AML-193 (cell line): Measurements from ENCODE around the gene GLI3.

ENCODE experiments used
- DNase-seq, 2 experiments: peaks; one replicate each; lab custom pipeline; 2025; lab: John Stamatoyannopoulos, UW

The GLI3 gene

DNA sequence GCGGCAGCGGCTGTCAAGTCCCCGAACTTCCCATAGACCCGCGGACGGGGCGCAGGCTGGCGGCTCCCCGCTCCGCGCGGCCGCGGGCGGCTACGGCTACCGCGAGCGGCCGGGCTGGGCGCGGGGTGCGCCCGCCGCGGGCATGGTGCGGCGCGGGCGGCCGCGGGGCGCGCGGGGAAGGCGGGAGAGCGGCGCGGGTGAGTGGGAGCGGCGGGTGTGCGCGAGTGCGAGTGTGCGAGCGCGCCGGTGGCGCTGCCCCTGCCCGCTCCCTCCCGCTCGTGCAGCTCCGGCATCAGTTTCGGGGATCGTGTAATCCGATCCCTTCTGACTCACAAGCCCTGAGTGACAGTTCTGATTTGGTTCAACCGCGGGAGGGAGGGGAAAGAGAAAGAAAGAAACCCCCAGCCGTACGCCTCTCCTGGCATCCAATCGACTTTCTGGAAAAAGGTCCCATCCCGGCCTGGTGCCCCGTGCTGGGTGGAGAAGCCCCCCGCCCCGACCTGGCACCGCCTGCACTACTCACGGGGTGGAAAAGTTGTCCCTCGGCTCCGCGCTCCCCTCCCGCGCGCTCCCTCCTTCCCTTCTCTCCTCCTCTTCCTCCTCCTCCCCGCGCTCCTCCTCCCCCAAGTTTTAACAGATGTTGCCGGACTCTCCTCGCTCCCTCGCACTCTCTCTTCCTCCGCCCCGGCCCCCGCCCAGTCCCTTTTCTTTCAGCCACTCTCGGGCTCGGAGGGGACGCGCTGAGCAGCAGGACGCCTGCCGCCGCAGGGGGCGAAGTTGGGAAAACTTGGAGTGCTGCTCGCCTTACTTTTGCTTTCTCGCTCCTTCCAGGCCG is at the start of gene GLI3:
GLI3 (minus strand) TSS at position 234 of the 835 bp plus-strand sequence. CDS start 13,956 bp downstream, outside the sequence.
- no peak for DNase-seq

DNA sequence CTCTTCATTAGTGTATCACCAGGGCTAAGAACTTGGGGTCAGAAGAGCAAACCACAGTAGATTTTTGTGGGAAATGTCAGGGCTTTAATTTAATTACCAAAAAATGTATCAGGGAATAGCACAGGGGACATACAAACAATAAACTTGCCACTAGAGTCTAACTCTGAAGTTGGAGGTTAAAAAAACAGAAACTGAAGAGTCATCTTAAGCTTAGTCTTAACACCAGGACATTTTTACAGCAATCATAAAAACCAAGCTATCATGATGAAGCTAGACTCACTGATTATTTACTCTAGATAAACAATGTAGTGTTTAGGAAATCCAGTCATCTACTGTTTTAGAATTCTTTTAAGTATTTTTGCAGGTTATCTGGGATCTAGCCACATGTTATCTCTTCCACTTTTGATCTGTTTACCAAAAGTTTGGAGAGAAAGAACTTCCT is 48.4 kb upstream of the GLI3 start:
- no peak for DNase-seq

- DNase-seq, result no peak
These were observed 46.5 kb upstream of the GLI3 start for GRCh38 chr7:42283553-42283952.

DNA sequence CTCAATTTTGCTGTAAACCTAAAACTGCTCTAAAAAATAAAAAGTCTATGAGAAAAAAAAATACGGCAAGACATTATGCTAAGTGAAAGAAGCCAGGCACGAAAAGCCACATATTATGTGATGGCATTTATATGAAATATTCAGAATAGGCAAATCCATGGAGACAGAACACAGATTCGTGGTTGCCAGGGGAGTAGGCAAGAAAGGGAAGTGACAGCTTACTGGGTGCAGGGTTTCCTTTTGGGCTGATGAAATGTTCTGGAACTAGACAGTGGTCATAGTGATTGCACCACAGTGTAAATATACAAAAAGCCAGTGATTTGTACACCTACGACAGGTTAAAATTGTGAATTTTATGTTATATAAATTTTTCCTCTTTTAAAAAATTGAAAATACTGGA is 41.3 kb upstream of the GLI3 start:
- no peak for DNase-seq

DNA sequence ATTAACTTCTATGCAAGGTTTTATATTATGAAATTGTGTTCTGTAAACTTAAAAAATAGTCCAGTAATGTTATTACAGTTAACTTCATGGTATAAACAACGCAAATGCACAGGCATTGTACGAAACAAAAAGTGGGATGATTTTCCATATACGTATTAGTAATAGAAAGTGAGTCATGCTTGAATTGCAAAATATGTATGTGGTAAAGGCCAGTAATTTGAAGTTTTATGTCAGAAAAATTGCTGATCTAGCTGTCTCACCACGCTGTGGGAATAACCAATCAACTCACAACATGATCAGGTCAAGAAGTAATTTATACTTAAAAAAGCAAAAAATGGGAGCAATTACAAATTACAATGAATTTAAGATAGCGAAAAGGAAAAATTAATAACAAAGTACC is 37.0 kb upstream of the GLI3 start:
- no peak for DNase-seq

- DNase-seq, result no peak
These were observed 36.0 kb upstream of the GLI3 start for GRCh38 chr7:42272793-42273665.

- DNase-seq, result no peak
These were observed 32.2 kb upstream of the GLI3 start for GRCh38 chr7:42269161-42269560.

- DNase-seq, result no peak
These were observed 27.7 kb upstream of the GLI3 start for GRCh38 chr7:42264702-42265101.

DNA sequence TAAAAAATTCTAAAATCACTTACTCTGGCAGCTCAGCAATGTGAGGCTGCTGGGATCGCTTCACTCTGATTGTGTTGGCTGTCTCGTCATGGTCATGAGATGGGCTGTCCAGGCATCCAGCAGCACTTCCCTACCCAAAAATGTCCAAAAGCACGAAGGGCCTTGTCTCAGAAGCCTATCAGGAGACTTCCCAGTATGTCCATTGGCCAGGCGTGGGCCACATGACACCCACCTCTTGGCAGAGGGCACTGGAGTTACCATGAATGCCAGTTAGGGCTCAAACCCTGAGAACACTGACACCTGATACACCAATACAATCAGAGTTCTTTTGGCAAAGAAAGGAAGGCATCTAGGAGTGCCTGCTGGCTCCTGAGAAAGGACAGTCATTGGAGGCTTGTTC is 27.0 kb upstream of the GLI3 start:
- no peak for DNase-seq

DNA sequence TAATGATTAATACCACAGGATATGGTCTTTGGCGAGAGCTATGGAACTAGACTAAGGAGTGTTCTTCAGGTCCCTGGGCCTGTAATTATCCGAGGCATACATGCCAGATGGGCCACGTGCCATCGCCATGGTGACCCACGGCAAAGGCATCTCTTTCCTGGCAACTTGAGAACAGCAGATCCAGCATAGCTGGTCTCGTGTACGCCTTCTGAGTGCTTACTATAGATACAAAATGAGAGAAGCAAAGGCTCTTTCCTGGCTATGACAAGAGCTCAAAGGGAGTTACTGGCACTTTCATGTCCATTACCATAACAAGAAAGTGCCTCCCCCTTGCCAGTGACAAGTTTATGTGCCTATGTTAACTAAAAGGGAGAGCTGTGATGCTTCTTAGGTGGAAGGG is 26.0 kb upstream of the GLI3 start:
- DNase-seq, result no peak

DNA sequence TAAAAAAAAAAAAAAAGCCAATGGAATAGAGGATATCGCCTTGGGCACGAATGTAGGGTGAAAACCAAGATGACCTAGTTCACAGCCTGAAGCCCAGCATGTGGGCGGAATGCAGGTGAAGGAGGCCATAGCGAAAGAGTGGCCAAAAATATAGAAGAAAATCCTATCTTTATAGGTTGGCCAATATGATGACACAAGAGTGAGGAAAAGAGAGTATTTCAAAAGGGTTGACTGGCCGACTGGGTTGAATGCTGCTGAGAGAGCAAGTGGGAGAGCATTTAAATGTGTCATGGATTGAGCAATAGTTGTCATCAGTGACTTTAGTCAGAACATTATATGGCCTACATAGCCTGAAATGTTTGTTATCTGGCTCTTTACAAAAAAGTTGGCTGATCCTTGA is 17.2 kb upstream of the GLI3 start:
- DNase-seq, result no peak

DNA sequence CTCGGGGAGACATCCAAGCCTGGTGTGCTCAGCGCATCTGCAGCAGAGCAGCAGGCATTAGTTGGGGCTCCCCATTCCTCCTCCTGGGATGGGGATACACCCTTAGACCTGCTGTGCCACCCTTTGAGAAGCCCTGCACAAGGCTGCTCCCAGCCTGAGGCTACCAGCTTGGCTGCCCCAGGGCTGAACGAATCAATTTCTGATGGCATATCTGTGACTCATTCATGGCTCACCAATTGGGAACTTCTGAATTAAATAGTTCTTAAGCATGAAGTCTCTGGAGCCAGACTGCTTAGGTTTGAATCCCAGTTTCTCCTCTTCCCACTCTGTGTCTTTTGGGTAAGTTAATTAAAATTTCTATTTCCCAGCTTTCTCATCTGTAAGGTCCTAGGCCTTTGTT is 16.3 kb upstream of the GLI3 start:
- DNase-seq, result no peak

GRCh38 chr7:42250411-42250810 is 13.4 kb upstream of the GLI3 start:
- no peak for DNase-seq

DNA sequence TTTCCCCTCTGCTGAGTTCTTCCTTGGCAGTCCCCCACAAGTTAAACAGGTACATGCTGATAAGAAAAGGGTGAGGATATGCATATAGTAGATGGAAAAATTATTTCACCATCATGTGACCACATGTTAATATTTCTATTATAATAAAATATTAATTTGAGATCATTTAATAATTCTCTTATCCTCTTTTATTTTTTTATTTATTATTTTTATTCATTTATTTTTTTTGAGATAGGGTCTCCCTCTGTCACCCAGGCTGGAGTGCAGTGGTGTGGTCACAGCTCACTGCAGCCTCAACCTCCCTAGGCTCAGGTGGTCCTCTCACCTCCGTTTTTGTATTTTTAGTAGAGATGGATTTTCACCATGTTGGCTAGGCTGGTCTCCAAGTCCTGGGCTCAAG is 11.6 kb upstream of the GLI3 start:
- DNase-seq, result no peak

- no peak for DNase-seq
These were observed 10.3 kb upstream of the GLI3 start for GRCh38 chr7:42247301-42247700.

- no peak for DNase-seq
These were observed 7.8 kb upstream of the GLI3 start for GRCh38 chr7:42244828-42245227.

- no peak for DNase-seq
These were observed 5.4 kb upstream of the GLI3 start for GRCh38 chr7:42242381-42242780.

DNA sequence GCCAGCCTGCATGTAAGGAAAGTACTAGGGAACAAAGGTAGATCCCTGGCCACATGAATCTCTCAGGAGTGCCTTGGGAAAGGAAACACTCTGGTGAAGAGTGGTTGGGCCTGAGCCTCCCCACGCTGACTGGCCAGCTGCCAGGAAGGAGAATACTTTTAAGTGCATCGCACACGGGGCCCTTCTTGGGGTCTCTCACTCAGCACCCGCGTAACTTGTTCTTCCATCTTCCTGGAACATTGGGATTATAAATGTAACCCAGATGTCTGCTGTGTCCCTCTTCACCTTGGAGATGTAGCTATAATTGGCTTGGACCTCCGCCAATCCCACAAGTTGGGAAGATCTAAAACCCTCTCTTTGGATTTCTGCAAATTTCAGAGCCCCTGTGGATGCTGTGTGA is 4.4 kb upstream of the GLI3 start:
- no peak for DNase-seq

DNA sequence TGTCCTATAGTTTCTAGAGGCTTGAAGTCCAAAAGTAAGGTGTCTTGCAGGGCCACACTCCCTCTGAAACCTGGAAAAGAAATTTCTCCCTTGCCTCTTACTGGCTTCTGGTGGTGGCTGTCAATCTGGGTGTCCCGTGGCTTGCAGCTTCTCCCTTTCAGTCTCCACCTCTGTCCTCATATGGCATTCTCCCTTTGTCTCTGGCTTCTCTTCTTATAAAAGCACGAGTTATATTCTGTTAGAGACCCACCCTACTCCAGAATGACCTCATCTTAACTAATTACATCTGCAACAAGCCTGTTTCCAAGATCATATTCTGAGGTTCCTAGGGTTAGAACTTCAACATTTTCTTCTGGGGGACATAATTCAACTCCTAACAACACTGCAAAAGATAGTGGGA is 3.4 kb upstream of the GLI3 start:
- no peak for DNase-seq

DNA sequence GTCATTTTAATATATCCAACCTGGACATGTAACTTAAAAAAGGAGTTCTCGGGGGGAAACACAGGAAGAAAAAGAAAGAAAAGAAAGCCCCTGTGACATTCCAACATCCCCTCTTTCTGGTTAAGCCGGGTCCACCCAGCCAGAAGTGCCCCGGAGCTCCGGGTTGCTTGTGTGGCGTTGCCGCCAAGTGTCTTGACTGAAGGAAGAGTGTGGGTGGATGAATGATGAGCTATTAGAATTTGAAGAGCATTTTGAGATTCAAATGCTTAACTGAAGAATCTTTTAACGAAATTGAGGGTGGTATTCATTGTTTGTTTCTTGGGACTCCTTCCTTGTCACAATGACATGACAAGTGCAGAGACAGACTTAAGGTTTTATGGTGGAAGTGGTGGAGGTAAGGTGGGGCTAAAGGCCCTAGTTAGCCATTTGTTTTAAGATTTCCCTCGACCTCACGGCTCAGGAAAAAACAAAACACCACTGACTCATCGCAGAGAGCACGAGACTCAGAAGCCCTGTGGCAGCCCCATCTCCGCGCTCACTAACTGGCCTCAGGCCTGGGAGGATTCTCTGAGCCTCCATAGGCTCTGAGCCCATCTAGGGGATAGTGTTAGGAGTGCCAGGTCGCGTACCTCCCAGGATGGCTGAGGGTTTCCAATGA is 1.8 kb upstream of the GLI3 start:
- no peak for DNase-seq

- DNase-seq, result no peak
These were observed 967 bp upstream of the GLI3 start for GRCh38 chr7:42237811-42238541.
